NCI-H146 treated with DMSO at 0.1 percent for 48 hours (cell line): ENCODE data around the gene PHKG2.

Experiments
- DNase-seq: peaks from one replicate; lab custom pipeline; 2025; ENCODE audit not compliant: unreplicated experiment; lab: John Stamatoyannopoulos, UW

Gene PHKG2

GRCh38 chr16:30793508-30794069 is 45.4 kb downstream of the PHKG2 start:
- no peak for DNase-seq

GRCh38 chr16:30794634-30795033 is 46.4 kb downstream of the PHKG2 start:
- no peak for DNase-seq

- DNase-seq, result no peak
Observed at GRCh38 chr16:30797670-30798309, 49.6 kb downstream of the PHKG2 start.
